Peyer's patch (tissue), 4 donors: Measurements from ENCODE around the gene SGO2.

Experiments
- POLR2A ChIP-seq, 2 donors: fragments of 450-650 bp; IDR thresholded peaks; one replicate each; pipeline ENCODE4 v1.5.1; 2017; ENCODE audit warnings: antibody characterized with exemption in 2 of 2, mild to moderate bottlenecking in 2 of 2, moderate library complexity in 2 of 2
- TF ChIP-seq, protein P1 (sequence below), 6 experiments: fragments of 450-650 bp in 4 of 6; fragments of 200-600 bp in 2 of 6; sonication (generic) in 1 of 6; IDR thresholded peaks; one replicate each; pipeline ENCODE4 v1.5.1; 2017 to 2019; ENCODE audit warnings: antibody characterized with exemption in 6 of 6, mild to moderate bottlenecking in 3 of 6, moderate library complexity in 1 of 6

- no peak for TF ChIP-seq POLR2A (IDR thresholded peaks at IDR 0.05)
- TF ChIP-seq, protein P1, sequence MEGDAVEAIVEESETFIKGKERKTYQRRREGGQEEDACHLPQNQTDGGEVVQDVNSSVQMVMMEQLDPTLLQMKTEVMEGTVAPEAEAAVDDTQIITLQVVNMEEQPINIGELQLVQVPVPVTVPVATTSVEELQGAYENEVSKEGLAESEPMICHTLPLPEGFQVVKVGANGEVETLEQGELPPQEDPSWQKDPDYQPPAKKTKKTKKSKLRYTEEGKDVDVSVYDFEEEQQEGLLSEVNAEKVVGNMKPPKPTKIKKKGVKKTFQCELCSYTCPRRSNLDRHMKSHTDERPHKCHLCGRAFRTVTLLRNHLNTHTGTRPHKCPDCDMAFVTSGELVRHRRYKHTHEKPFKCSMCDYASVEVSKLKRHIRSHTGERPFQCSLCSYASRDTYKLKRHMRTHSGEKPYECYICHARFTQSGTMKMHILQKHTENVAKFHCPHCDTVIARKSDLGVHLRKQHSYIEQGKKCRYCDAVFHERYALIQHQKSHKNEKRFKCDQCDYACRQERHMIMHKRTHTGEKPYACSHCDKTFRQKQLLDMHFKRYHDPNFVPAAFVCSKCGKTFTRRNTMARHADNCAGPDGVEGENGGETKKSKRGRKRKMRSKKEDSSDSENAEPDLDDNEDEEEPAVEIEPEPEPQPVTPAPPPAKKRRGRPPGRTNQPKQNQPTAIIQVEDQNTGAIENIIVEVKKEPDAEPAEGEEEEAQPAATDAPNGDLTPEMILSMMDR (IDR thresholded peaks at IDR 0.05), result no peak
Observed at GRCh38 chr2:200627110-200627770, 101.2 kb downstream of the SGO2 start.
